Lung (tissue), 12 donors: ENCODE results near the gene CNTFR. TPM values are rescaled to one million over a fixed set of nuclear protein-coding genes. Genes with fewer than 3 reads are reported as not detected.

ENCODE experiments used
- ATAC-seq: fragments of 200-7000 bp; cut with Tn5 transposase; one replicate; pipeline ENCODE4 v1.9.1; 2020; ENCODE audit warnings: moderate number of reproducible peaks; ENCODE audit not compliant: insufficient read depth, low FRiP score
- DNase-seq, 3 donors: peaks; one replicate each; pipeline ENCODE4 v3.0.0-alpha.2; 2013 to 2017
- H3K27ac ChIP-seq, 2 donors: one replicate each; pipeline ENCODE4 v1.5.1; 2013; ENCODE audit warnings: mild to moderate bottlenecking in 2 of 2, moderate library complexity in 2 of 2, control low read depth in 1 of 2, inconsistent platforms in 1 of 2, low read depth in 1 of 2, low read length in 1 of 2
- H3K27me3 ChIP-seq, 3 donors: one replicate each; pipeline ENCODE4 v1.5.1; 2013; ENCODE audit warnings: low read length in 2 of 3; ENCODE audit not compliant: control insufficient read depth in 3 of 3, insufficient read depth in 3 of 3
- H3K36me3 ChIP-seq, 4 donors: one replicate each; pipeline ENCODE4 v1.5.1; 2013; ENCODE audit warnings: low read length in 4 of 4, mild to moderate bottlenecking in 1 of 4, moderate library complexity in 1 of 4; ENCODE audit not compliant: control insufficient read depth in 4 of 4, insufficient read depth in 4 of 4
- H3K4me1 ChIP-seq, 5 donors: one replicate each; pipeline ENCODE4 v1.5.1; 2013; ENCODE audit warnings: low read length in 5 of 5, mild to moderate bottlenecking in 2 of 5, moderate library complexity in 1 of 5; ENCODE audit not compliant: control insufficient read depth in 5 of 5, insufficient read depth in 5 of 5
- H3K4me3 ChIP-seq: one replicate; pipeline ENCODE4 v1.5.1; 2013; ENCODE audit warnings: mild to moderate bottlenecking, control low read depth, moderate library complexity
- H3K9ac ChIP-seq, 2 donors: one replicate each; pipeline ENCODE4 v1.5.1; 2013; ENCODE audit warnings: low read length in 2 of 2, control low read depth in 1 of 2; ENCODE audit not compliant: insufficient read depth in 1 of 2
- H3K9me3 ChIP-seq, 4 donors: one replicate each; pipeline ENCODE4 v1.5.1; 2013; ENCODE audit warnings: low read length in 3 of 4, mild to moderate bottlenecking in 1 of 4, moderate library complexity in 1 of 4; ENCODE audit not compliant: control insufficient read depth in 4 of 4, insufficient read depth in 3 of 4
- CTCF ChIP-seq: IDR thresholded peaks from 2 replicates; pipeline ENCODE4 v1.5.1; 2012; ENCODE audit warnings: mild to moderate bottlenecking; ENCODE audit errors: control extremely low read depth, extremely low read depth
- WGBS, 2 donors: extraction: QIAGEN DNeasy Blood & Tissue Kit; methylation state at CpG; one replicate each; pipeline ENCODE4 v1.1.7; 2013; 5-methylcytosine and 5-hydroxymethylcytosine counted together
- polyA plus RNA-seq, 2 donors: library from polyadenylated mRNA; stranded (reverse); fragments of 200-250 nt; gene quantifications; one replicate each; pipeline ENCODE4 v1.2.1, GENCODE V29; 2013
- total RNA-seq, 2 donors: library from RNA; depleted of rRNA in 1 of 2; stranded (reverse); fragments of >200 nt in 1 of 2; gene quantifications; one replicate each; pipeline ENCODE4 v1.2.1, GENCODE V29; 2014 to 2021
- donor health status: control.
- donor health status: control.
- donor health status: Bipolar disorder and iron deficiency.
- donor health status: healthy.
- donor health status: DM: yes; HTN: yes; CAD: no.

Gene CNTFR
- total and polyA plus RNA-seq, 4 donors = 0.42 to 3.3 (median 1.3) TPM

- H3K27me3 ChIP-seq = peaks cover 3 to 61% (median 53%) of the 10 kb centered on the region in 3 donors
- ATAC-seq (no peak), DNase-seq (no peak)
- no peak overlapping the region for H3K4me3 ChIP-seq
- H3K9me3 ChIP-seq = no peaks in the 10 kb centered on the region
- TF ChIP-seq CTCF = no peak
- H3K9ac ChIP-seq = no peak overlapping the region
- peaks cover 0 to 8% (median 6%) of the 10 kb centered on the region in 5 donors for H3K4me1 ChIP-seq
- H3K27ac ChIP-seq = no peak overlapping the region
- WGBS, 2 donors = 34 to 42% methylated on average over 5 of the region's 5 CpGs
- peaks cover 0 to 7% (median 3%) of the 10 kb centered on the region in 4 donors for H3K36me3 ChIP-seq
Measured at GRCh38 chr9:34630402-34631154, 41.1 kb upstream of the CNTFR start.

GRCh38 chr9:34629491-34629808, 39.9 kb upstream of the CNTFR start:
- H3K4me1 ChIP-seq = peaks cover 0 to 8% (median 6%) of the 10 kb centered on the region in 5 donors
- H3K9me3 ChIP-seq = peaks cover 0 to under 1% (median 0%) of the 10 kb centered on the region in 4 donors
- no peak overlapping the region for H3K9ac ChIP-seq
- H3K27me3 ChIP-seq = peaks cover 5 to 72% (median 65%) of the 10 kb centered on the region in 3 donors
- WGBS, 2 donors = 26% methylated on average over 5 of the region's 5 CpGs
- no peaks in the 10 kb centered on the region for H3K36me3 ChIP-seq
- DNase-seq = no peak
- TF ChIP-seq CTCF = no peak
- no peak overlapping the region for H3K4me3 ChIP-seq
- no peak for ATAC-seq
- H3K27ac ChIP-seq = no peak overlapping the region

GRCh38 chr9:34628656-34629490, 39.3 kb upstream of the CNTFR start, which contains the start of gene ARID3C:
Gene ARID3C (minus strand): TSS chr9:34629066. CDS start chr9:34628014, 1,052 bp downstream.
- peak in 1 of 3 donors; percentile 23 for DNase-seq
- WGBS, 2 donors = 1 to 2% methylated on average over 44 to 69 of the region's 69 CpGs
- Histone ChIP-seq H3K9me3 (peaks cover 0 to 2% (median 0%) of the 10 kb centered on the region in 4 donors), H3K4me3 (no peak within 1 kb of the TSS), H3K36me3 (no peaks in the 10 kb centered on the region), H3K9ac (no peak within 1 kb of the TSS), H3K4me1 (peaks cover 0 to 8% (median 6%) of the 10 kb centered on the region in 5 donors), H3K27ac (no peak within 1 kb of the TSS), H3K27me3 (peaks cover 7 to 78% (median 70%) of the 10 kb centered on the region in 3 donors)
- ATAC-seq = peak; percentile 71
- TF ChIP-seq CTCF = no peak
